GM04504 (cell line): ENCODE results near the gene FAM120B.

Experiments used
- DNase-seq: peaks from one replicate; pipeline ENCODE4 v3.0.0-alpha.2; 2012; ENCODE audit warnings: low read depth

The FAM120B gene

GRCh38 chr6:170444056-170444591 lies 137.6 kb downstream of the FAM120B start:
- DNase-seq = no peak

GRCh38 chr6:170444811-170445211 lies 138.3 kb downstream of the FAM120B start:
- no peak for DNase-seq

DNA sequence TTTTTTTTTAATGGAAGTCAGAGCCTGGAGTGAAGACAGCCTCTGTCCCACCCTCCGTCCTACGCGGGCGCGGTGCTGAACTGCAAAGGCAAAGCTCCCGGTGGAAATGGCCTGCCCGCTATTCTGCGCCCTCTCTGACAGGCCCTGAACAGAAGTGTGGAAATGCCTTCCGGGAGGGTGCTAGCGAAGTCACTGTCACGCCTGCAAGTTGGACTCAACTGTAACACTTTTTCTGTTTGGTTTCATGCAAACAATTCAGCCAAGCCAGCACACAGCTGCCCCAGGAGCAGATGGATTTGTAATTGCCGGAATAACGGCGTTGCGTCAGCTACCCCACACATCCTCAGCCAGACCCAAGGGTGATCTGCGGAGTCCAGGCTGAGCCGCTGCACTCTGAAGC lies 138.9 kb downstream of the FAM120B start:
- no peak for DNase-seq

DNA sequence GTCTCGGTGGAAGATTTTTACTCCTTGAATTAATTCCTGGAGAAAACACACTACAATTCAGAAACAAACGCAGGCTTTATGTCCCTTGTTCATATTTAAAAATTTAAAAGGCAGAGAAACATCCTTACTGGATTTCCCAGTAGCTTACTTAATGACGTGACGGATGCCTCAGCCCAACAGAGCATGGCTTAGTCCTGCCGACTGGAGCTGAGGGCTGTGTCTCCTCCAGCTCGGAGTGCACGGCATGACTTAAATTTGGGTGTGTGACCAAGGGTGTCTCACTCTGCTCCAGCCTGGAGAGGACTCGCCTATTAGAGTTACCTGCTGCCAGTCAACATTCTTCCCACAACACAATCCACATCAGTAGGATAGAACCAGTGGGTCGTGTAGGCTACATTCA lies 139.4 kb downstream of the FAM120B start:
- no peak for DNase-seq

- DNase-seq = no peak
Observed at GRCh38 chr6:170446841-170447560, 140.4 kb downstream of the FAM120B start.

DNA sequence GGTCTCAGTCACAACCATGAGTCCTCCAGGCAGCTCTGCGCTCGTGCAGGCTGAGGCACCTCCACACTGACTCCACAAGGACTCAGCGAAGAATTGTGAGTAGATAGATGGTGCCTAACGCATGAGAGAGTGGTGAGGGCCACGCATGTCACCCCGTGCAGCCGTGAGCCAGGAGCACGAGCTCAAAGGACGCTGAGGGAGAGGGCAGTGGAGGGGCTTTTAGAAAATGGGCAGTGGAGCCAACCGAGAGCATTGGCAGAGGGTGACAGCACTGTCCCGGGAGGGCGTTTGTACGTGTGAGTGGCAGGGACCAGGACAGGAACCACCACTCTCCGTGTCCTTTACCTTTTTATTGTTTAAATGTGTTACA lies 141.0 kb downstream of the FAM120B start:
- DNase-seq = no peak

- DNase-seq = no peak
Observed at GRCh38 chr6:170448317-170448716, 141.8 kb downstream of the FAM120B start.

GRCh38 chr6:170448751-170449630 lies 142.4 kb downstream of the FAM120B start:
- DNase-seq = no peak

DNA sequence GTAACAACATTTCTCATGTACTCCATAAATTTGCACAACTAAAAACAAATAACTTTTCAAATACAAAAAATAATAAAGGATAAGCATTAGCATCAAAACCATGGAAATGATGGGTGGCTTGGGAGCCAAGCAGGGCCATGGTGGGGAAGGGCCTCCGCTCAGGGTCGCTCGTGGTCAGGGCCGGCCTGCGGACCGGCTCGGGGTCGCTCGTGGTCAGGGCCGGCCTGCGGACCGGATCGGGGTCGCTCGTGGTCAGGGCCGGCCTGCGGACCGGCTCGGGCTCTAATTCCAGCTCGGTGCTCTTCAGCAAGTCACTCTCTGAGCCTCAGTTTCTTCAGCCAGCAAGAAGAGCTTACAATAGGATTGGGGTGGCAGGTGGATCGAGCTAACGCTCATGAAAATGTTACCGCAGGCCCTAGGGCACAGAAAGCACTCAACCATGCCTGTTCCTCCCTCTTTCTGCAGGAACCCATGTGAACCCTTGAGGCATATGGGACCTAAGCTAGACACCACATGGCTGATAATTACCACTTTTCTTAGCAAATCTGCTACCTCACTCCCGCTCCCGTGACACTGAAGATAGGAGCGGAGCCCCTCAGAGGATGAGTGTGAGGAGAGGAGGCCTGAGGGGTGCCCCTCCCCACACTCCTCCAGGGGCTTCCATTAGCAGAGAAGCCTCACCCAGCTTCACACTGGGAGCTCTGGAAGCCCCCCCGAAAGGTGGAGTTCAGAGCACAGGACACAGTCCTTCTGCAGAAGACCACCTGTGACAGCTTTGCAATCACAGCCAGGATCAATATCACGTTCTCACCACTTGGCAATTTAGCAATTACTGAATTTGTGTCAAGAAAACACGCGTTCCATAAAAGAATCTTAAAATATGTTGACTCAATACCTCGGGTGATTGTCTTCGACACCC lies 143.5 kb downstream of the FAM120B start:
- no peak for DNase-seq

DNA sequence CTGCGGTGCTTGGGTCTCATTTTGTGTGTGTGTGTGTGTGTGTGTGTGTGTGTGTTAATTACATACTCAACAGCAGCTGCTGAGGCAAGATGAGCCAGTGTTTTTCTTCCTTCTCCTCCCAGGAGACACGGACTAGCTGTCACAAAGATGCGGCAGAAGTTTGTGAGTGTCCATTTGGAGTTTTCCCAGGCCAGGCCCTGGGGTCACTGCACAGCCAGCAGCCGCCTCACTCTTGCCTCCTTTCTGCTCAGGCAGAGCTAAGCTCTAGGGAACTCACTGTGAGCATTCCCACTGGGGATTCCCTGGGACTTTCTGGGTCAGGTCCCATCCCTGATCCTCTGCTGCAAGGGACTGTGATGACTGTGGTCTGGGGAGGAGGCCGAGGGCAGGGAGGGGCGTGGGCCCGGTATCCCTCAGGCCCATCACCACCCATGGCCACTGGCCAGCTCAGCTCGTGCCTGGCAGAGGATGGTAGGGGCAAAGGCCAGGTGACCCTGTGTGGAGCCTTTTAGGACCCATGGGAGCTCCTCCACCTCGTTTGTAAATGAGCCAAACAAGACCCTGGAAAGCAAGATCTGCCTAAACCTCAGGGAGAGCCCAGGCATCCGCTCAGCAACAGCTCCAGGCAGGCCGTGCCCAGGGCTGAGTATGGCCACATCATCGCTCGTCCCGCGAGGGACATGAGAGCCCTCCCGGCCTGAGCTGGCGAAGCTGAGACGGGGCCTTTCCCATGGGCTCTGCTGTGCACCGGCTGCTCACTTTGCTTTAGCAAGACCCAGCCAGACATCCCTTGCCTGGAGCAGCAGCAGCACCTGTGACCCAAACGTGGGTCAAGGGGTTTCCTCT lies 144.6 kb downstream of the FAM120B start:
- no peak for DNase-seq

DNA sequence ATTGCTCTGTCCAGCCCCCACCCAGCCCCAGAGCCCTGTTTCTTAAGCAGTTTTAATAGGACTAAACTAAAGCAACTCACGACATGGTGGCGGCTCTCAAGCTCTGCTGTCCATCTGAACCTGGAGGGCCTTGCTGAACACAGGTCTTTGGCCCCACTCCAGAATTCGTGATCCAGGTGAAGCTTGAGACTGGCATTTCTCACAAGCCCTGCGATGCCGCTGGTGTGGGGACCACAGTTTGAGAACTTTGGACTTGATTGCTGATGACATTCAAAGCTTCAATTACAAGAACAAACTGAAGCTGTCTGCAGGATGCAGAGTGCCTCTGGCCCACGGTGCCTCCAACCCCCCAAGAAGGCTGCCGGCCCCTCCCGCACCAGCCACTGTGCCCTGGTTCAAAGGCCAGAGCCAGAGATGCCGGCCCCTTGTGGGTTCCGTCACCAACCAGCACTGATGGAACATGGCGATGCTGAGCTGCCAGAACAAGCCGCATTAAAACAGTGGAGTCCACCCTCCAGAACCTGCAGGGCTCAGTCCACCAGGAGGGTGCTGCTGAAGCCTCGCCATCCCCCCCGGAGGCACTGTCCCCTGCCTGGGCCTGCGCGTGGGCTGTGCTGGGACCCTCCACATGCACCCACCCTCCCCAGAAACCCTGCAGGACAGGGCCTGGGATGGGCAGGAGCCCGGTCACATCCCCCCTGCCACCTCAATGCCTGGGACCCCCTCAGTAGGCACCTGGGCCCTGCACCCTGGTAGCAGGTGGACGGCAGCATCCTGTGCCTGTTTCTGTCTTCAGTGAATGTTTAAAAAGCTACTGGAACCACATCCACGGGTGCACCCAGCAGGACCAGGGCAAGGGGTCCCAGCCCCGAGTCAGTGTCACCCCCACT lies 145.4 kb downstream of the FAM120B start:
- DNase-seq = no peak

GRCh38 chr6:170452767-170453545 lies 146.4 kb downstream of the FAM120B start:
- no peak for DNase-seq

- no peak for DNase-seq
Observed at GRCh38 chr6:170453586-170454511, 147.3 kb downstream of the FAM120B start.

DNA sequence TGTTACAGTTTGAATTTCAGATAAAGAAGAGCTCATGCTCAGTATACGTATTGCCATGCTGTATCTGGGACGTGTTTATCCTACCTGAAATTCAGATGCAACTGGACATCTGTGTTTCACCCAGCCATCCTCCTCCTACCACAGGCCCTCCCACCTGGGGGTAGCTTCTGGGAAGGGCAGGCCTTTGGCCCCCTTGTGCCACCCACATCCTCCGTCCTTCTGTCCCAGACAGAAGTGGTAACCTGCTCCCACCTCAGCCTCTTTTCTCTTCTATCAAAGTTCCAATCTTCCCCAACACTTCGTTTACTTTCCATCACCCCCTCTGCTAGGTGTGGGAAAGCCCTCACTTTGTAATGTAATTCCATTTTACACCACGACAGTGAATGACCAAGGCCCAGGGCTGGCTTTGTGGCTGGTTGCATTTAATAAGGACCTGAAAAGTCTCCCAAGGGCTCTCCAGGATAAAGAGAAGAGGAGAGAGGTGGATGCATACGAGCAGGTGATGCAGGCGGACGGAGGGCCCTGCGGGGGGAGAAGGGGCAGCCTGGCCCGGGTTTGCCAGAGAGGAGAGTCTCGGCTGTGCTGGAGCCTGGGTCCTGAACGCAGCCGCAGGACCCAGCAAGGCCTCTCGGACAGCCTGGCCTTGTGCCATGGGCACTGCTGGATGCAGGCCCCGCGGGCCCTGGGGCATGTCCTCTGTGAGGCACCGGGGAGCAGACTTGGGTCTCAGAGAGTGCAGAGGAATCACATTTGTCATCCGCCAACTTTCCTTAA lies 148.1 kb downstream of the FAM120B start:
- no peak for DNase-seq

DNA sequence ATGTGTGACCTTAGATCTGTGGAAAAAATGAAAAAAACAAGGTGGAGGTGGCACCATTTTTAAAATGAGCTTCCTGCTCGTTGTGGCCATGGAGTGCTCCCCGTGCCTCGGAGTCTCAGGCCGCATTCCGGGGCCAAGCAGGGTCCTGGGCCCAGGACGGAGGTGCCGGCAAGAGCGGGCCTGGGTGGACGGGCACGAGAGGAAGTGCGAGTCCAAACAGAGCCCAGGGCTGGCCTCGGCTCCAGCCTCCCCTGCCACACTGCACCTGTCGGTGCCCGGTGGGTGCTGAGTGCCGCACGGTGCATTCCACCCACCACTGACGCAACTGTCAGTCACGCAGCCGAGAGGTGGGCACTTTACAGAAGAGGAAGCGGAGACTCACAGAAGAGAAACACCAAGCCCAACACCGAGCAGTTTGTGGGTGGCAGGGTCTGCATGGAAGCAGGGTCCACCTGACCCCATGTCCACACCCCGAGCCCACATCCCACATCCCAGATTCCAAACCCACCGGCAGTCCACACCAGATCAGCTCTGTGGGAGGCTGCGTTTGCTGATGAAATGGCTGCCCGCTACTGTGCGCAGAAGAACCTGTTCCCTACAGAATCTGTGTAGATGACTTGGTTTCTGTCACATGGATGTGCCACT lies 148.9 kb downstream of the FAM120B start:
- no peak for DNase-seq

DNA sequence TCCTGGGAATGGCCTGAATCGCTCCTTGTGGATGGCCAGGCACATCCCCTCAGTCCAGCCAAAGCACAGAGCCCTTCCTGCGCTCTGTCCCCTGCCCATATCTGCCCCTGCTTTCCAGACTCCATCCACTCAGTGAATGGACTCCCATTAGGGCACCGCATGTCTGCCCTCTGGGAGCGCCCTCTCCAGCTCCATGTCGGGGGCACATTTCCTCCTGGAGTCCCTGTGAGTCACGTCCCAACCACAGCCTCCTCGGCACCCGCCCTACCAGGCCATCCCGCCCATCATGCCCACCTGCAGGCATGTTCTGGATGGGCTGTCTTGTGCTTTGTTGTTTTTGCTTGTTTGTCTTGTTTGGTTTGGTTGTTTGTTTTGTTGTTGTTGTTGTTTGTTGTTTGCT lies 149.8 kb downstream of the FAM120B start:
- DNase-seq = no peak
